Activated naive CD4-positive, alpha-beta T cell treated with anti-CD3 and anti-CD28 coated beads, Interleukin-2, amount 10 ng/mL, durations not matched to agents 5 hours and 36 hours (primary cell): ENCODE measurements around the gene KRTAP15-1. TPM values are rescaled to one million over a fixed set of nuclear protein-coding genes. Genes with fewer than 3 reads are reported as not detected.

Source experiments
- total RNA-seq, 2 experiments: library from RNA; stranded (reverse); gene quantifications; one replicate each; pipeline ENCODE4 v1.2.3, GENCODE V29; 2021

The KRTAP15-1 gene
- not detected for total RNA-seq

GRCh38 chr21:30439975-30440374 is at the start of gene KRTAP15-1:
Gene KRTAP15-1 (plus strand): TSS chr21:30440275. CDS start chr21:30440328, 53 bp downstream.

GRCh38 chr21:30395731-30396130 is 44.3 kb upstream of the KRTAP15-1 start, which contains the start of gene KRTAP13-1:
Gene KRTAP13-1 (plus strand): TSS chr21:30396031. CDS start chr21:30396087, 56 bp downstream.

GRCh38 chr21:30425826-30426225 is 14.2 kb upstream of the KRTAP15-1 start, which contains the start of gene KRTAP13-3:
Gene KRTAP13-3 (minus strand): TSS chr21:30425926. CDS start chr21:30425912, 14 bp downstream.

GRCh38 chr21:30430170-30430655 is 9.9 kb upstream of the KRTAP15-1 start, which contains the start of gene KRTAP13-4:
Gene KRTAP13-4 (plus strand): TSS chr21:30430220. CDS start chr21:30430276, 56 bp downstream.

GRCh38 chr21:30480145-30480544 is 40.1 kb downstream of the KRTAP15-1 start, which contains the start of gene KRTAP19-1:
Gene KRTAP19-1 (minus strand): TSS chr21:30480367. CDS start chr21:30480317, 50 bp downstream.

GRCh38 chr21:30487336-30487735 is 47.3 kb downstream of the KRTAP15-1 start, which contains the start of gene KRTAP19-2:
Gene KRTAP19-2 (minus strand): TSS chr21:30487436. CDS start chr21:30487348, 88 bp downstream.

Other genes starting within 250 kb of the KRTAP15-1 start
- not detected for gene CLDN8, start 224.2 kb upstream of the KRTAP15-1 start, total RNA-seq
- not detected for gene KRTAP24-1, start 157.3 kb upstream of the KRTAP15-1 start, total RNA-seq
- not detected for gene KRTAP25-1, start 150.8 kb upstream of the KRTAP15-1 start, total RNA-seq
- gene KRTAP26-1, start 120.0 kb upstream of the KRTAP15-1 start, total RNA-seq, result not detected
- not detected for gene KRTAP27-1, start 102.6 kb upstream of the KRTAP15-1 start, total RNA-seq
- not detected for gene KRTAP23-1, start 91.7 kb upstream of the KRTAP15-1 start, total RNA-seq
- gene KRTAP13-2, start 68.0 kb upstream of the KRTAP15-1 start, total RNA-seq, result not detected
- not detected for gene KRTAP13-1, start 44.2 kb upstream of the KRTAP15-1 start, total RNA-seq
- gene KRTAP13-3, start 14.3 kb upstream of the KRTAP15-1 start, total RNA-seq, result not detected
- gene KRTAP13-4, start 10.1 kb upstream of the KRTAP15-1 start, total RNA-seq, result not detected
- not detected for gene KRTAP19-1, start 40.1 kb downstream of the KRTAP15-1 start, total RNA-seq
- gene KRTAP19-2, start 47.2 kb downstream of the KRTAP15-1 start, total RNA-seq, result not detected
- not detected for gene KRTAP19-3, start 51.7 kb downstream of the KRTAP15-1 start, total RNA-seq
- gene KRTAP19-4, start 56.9 kb downstream of the KRTAP15-1 start, total RNA-seq, result not detected
- gene KRTAP19-5, start 61.9 kb downstream of the KRTAP15-1 start, total RNA-seq, result not detected
- gene KRTAP19-6, start 101.6 kb downstream of the KRTAP15-1 start, total RNA-seq, result not detected
- not detected for gene KRTAP19-7, start 121.0 kb downstream of the KRTAP15-1 start, total RNA-seq
- gene KRTAP22-2, start 150.1 kb downstream of the KRTAP15-1 start, total RNA-seq, result not detected
- not detected for gene KRTAP6-3, start 152.2 kb downstream of the KRTAP15-1 start, total RNA-seq
- not detected for gene KRTAP6-2, start 158.6 kb downstream of the KRTAP15-1 start, total RNA-seq
- gene KRTAP22-1, start 160.8 kb downstream of the KRTAP15-1 start, total RNA-seq, result not detected
- gene KRTAP6-1, start 173.7 kb downstream of the KRTAP15-1 start, total RNA-seq, result not detected
- gene KRTAP20-1, start 176.2 kb downstream of the KRTAP15-1 start, total RNA-seq, result not detected
- gene KRTAP20-4, start 180.4 kb downstream of the KRTAP15-1 start, total RNA-seq, result not detected
- not detected for gene KRTAP20-2, start 194.9 kb downstream of the KRTAP15-1 start, total RNA-seq
- not detected for gene KRTAP20-3, start 202.6 kb downstream of the KRTAP15-1 start, total RNA-seq